HL-60 (cell line): Measurements from ENCODE around the gene ITSN2.
A peak's percentile ranks its signal among the peaks of the same experiment; 100 is the strongest.

Source experiments
- DNase-seq, 2 experiments: peaks; one replicate each; pipeline ENCODE4 v3.0.0-alpha.2; 2010 to 2020; ENCODE audit warnings: low read depth in 1 of 2, low spot score in 1 of 2
- H3K27ac ChIP-seq: fragments of 250-450 bp; sonication (Bioruptor Pico); replicated peaks from 2 replicates; pipeline ENCODE4 v1.5.1; 2020; ENCODE audit warnings: mild to moderate bottlenecking, moderate library complexity
- H3K27me3 ChIP-seq: fragments of 250-450 bp; sonication (Bioruptor Pico); 2 replicates; pipeline ENCODE4 v1.5.1; 2021; ENCODE audit warnings: mild to moderate bottlenecking, moderate library complexity; ENCODE audit not compliant: insufficient read depth, poor library complexity, severe bottlenecking
- H3K4me3 ChIP-seq: replicated peaks from 2 replicates; pipeline ENCODE4 v1.5.1; 2011; ENCODE audit warnings: mild to moderate bottlenecking, control low read depth, low read length; ENCODE audit not compliant: insufficient read depth
- CTCF ChIP-seq: IDR thresholded peaks from one replicate; pipeline ENCODE4 v1.5.1; 2011; ENCODE audit warnings: low read length, control low read depth, inconsistent platforms; ENCODE audit not compliant: insufficient read depth
- GABPA ChIP-seq: IDR thresholded peaks from 2 replicates; pipeline ENCODE4 v1.6.1; 2012; ENCODE audit warnings: low read depth
- POLR2AphosphoS5 ChIP-seq: IDR thresholded peaks from 2 replicates; pipeline ENCODE4 v1.6.1; 2012; ENCODE audit warnings: low read depth
- SPI1 ChIP-seq: IDR thresholded peaks from 2 replicates; pipeline ENCODE4 v1.6.1; 2012; ENCODE audit warnings: low read depth, mild to moderate bottlenecking, borderline replicate concordance
- TF ChIP-seq, protein P1 (sequence below): IDR thresholded peaks from 2 replicates; pipeline ENCODE4 v1.6.1; 2012; ENCODE audit warnings: low read depth; ENCODE audit not compliant: insufficient replicate concordance

The ITSN2 gene

DNA sequence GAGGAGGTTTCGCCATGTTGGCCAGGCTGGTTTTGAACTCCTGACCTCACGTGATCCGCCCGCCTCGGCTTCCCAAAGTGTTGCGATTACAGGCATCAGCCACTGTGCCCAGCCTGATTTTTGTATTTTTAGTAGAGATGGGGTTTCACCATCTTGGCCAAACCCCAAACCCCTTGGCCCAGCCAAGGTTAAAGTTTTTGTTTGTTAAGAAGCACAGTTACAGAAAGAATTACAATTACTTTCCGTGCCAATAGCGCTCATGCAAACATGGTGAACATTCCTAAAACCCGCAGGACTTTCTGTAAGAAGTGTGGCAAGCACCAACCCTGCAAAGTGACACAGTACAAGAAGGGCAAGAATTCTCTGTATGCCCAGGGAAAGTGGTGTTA, 26.1 kb downstream of the ITSN2 start:
- no peak overlapping the region for H3K27ac ChIP-seq

DNA sequence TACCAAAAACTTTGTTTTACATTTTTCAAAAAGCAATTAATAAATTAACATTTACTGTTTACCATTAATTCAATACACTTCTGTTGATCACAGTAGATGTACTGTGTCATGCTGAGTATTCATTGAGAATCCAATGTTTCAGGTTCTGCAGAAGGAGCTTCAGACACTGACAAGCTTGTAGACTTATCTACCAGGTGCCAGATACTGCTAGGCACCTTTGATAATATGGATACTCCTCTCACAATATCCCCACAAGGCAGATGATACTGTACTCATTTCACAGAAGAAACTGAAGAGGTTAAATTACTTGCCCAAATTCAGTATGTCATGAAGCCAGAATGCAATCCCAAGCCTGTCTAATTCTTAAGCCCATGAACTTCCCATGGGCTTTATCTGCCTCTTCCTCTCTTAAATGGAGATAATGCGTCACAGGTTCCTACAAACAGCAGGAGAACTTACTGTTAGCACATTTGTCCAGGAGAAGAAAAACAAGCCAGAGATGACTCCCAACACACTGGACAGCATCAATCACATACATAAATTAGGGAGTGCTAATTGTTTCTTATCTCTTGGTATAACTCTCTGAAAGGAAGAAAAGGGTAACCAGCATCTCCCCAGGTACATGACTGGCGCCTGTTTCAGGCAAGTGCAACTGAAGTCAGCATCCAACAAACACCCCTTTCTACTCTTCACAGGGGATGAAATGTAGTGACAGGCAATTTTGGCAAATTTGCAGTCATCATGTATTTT, 27.4 kb downstream of the ITSN2 start:
- no peak for DNase-seq
- no peak for TF ChIP-seq SPI1
- no peak for TF ChIP-seq POLR2AphosphoS5
- TF ChIP-seq CTCF, result no peak
- TF ChIP-seq GABPA, result no peak
- TF ChIP-seq, protein P1, sequence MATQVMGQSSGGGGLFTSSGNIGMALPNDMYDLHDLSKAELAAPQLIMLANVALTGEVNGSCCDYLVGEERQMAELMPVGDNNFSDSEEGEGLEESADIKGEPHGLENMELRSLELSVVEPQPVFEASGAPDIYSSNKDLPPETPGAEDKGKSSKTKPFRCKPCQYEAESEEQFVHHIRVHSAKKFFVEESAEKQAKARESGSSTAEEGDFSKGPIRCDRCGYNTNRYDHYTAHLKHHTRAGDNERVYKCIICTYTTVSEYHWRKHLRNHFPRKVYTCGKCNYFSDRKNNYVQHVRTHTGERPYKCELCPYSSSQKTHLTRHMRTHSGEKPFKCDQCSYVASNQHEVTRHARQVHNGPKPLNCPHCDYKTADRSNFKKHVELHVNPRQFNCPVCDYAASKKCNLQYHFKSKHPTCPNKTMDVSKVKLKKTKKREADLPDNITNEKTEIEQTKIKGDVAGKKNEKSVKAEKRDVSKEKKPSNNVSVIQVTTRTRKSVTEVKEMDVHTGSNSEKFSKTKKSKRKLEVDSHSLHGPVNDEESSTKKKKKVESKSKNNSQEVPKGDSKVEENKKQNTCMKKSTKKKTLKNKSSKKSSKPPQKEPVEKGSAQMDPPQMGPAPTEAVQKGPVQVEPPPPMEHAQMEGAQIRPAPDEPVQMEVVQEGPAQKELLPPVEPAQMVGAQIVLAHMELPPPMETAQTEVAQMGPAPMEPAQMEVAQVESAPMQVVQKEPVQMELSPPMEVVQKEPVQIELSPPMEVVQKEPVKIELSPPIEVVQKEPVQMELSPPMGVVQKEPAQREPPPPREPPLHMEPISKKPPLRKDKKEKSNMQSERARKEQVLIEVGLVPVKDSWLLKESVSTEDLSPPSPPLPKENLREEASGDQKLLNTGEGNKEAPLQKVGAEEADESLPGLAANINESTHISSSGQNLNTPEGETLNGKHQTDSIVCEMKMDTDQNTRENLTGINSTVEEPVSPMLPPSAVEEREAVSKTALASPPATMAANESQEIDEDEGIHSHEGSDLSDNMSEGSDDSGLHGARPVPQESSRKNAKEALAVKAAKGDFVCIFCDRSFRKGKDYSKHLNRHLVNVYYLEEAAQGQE, result no peak
- no peak overlapping the region for H3K4me3 ChIP-seq
- no peaks in the 10 kb centered on the region for H3K27me3 ChIP-seq
- no peak overlapping the region for H3K27ac ChIP-seq

More for the DNA sequence above, 26.1 kb downstream of the ITSN2 start:
- DNase-seq, result no peak
- no peak for TF ChIP-seq CTCF
- no peak for TF ChIP-seq POLR2AphosphoS5
- TF ChIP-seq SPI1, result no peak
- TF ChIP-seq GABPA, result no peak
- TF ChIP-seq, protein P1, result no peak
- Histone ChIP-seq H3K27me3 (no peaks in the 10 kb centered on the region), H3K4me3 (no peak overlapping the region)

DNA sequence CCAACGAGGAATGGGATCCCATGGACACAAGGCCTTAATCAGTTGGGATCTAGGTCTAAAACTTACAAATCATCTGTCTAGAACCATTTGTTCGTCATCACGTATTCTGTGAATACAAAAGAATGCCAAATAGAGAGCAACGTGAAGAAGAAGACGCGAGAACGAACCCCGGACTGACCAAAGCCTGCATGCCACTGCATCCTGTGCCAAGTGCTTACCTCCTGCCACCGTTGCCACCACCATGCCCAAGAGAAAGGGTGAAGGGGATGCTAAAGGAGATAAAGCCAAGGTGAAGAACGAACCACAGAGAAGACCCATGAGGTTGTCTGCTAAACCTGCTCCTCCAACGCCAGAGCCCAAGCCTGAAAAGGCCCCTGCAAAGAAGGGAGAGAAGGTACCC, 30.2 kb downstream of the ITSN2 start:
- DNase-seq, result no peak
- Histone ChIP-seq H3K4me3 (no peak overlapping the region), H3K27me3 (no peaks in the 10 kb centered on the region), H3K27ac (peak overlapping the region; percentile 26)
- TF ChIP-seq, protein P1, result no peak
- TF ChIP-seq GABPA, result no peak
- no peak for TF ChIP-seq POLR2AphosphoS5
- TF ChIP-seq CTCF, result no peak
- TF ChIP-seq SPI1, result no peak
